NCI-H1417 (cell line): ENCODE data around the gene CEBPA.

Source experiments
- DNase-seq, 3 experiments: peaks; one replicate each; lab custom pipeline; 2025; lab: John Stamatoyannopoulos, UW

CEBPA gene

DNA sequence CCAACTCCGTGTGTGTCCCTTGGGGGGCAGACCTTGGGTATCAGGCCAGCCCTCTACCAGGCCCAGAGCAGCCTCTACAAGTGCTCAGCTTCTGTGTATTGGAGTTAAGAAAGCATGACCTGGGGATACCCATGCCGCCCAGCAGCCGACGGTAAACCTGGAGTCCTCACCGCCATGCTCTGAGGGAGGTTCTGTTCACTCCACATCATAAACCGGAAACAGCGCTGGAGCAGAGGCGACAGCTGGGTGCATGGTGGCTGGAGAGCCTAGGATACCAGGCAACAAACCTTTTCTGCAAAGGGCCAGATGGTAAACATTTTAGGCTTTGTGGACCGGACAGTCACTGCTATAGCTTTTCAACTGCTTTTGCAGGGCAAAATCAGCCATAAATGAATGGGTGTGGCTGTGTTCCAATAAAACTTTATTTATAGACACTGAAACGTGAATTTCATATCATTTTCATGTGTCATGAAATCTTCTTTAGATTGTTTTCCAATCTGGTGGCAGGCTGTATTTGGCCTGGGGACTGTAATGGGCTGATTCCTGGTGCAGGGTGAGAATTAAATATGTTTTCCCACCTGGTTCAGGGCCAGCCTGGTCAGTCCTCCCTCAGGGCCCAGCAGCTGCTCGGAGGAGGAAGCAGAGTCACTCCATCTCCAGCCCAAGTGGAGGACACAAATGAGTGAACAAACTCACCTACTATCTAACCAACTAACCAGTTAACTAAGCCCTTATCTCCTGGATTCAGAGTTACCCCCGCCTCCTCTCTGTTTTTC lies 30.9 kb downstream of the CEBPA start:
- no peak for DNase-seq

DNA sequence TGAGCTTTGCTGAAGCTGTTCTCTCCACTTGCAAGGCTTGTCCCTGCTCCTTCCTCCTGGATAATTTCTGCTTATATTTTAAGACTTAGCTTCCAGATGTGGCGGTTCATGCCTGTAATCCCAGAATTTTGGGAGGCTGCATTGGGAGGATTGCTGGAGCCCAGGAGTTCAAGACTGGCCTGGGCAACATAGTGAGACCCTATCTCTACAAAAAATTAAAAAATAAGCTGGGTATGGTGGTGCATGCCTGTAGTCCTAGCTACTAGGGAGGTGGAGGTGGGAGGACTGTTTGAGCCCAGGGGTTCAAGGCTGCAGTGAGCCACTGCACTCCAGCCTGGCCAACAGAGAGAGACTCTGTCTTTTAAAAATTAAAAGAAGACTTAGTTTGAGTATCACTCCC lies 31.6 kb downstream of the CEBPA start:
- DNase-seq, result no peak

DNA sequence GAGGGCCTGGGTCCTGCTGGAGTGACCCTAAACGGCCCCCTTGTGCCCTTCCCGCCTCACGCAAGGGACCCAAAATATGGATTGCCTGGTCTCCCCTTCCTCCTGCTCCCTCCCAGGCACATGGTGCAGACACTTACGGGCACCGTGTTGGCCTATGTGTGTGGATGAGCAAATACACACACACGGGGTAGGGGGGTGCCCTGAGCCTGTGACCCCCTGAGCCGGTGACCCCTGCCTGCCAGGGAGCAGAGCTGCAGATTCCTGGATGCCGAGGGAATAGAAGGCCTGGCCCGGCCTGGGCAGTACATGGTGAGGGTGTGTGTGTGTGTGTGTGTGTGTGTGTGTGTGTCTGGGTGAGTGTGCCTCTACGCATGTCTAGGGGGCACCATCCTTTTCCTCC lies 33.3 kb downstream of the CEBPA start:
- DNase-seq, result no peak

DNA sequence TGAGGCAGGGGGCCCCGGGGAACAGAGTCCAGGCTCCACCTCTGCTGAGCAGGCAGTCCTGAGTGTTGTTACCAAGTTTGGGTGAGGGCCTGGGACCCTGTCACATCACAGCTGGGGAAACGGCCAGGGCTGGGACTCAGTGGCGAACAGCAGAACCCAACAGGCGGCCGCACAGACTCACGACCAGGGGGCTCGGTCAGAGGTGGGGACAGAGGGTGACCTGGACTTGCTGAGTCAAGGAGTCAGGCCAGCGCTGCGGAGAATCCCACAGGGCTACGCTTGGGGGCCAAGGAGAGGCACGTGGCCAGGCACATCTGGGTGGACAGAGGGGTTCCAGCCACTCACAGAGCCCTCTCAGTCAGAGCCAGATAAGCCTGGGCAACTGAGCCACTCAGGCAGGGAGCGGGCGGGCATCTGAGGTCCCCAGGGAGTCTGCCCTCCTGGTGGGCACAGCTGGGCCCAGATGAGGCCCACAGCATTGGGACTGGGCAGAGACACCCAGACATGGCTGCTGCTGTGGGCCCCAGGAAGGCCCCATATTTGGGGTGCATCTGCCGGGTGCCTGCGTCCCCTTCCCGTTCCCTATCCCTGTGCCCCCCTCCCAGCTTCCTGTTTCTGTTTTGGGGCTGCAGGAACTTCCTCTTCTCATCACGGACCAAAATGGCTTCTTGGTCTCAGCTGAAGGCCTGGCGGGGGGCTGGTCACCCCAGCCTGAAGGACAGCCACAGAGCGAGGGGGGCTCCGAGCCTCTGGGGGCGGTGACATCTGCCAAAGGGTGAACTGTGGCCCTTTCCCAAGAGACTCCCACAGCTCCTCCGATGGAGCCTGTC lies 34.0 kb downstream of the CEBPA start:
- DNase-seq, result no peak

DNA sequence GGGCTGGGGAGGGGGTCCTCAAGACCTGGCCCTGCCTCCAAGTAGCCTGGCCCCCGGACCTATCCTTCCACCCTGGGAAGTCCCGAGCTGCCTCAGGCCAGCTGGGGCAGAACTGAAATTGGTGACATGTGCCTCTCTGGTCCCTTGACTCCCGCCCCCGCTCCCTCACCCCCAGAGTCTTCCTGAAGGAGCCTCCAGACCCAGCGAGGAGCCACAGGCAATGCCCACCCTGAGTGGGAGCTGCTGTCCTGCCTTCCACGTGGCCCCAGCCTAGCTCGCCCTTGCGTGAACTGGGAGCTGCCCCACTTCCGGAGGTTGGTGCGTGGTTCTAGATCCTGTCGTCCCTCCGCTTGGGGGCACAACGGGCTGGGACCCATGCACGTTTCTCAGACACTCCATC lies 34.6 kb downstream of the CEBPA start:
- no peak for DNase-seq

DNA sequence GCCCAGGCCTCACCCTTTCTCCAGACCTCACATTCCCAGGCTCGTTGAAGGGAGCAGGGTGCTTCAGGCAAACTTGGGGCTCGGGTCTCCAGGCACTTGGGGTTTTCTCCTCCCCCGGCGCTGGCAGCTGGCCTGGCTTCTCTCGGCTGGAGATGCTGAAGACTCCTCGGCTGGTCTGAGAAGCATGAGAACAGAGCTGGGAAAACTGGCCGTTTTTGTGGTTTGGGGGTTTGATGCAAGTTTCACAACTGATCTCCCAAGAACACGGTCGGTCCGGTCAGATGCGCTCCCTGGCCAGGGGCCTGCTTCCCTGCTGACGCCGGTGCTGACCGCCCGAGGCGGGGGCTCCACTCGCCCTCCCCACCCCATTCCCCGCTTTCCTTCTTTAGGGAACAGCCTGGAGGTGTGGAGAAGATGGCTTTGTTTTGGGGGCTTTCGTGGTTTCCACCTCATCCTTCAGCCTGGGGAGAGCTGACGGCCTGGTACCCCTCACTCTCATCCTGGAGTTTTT lies 35.3 kb downstream of the CEBPA start:
- no peak for DNase-seq

DNA sequence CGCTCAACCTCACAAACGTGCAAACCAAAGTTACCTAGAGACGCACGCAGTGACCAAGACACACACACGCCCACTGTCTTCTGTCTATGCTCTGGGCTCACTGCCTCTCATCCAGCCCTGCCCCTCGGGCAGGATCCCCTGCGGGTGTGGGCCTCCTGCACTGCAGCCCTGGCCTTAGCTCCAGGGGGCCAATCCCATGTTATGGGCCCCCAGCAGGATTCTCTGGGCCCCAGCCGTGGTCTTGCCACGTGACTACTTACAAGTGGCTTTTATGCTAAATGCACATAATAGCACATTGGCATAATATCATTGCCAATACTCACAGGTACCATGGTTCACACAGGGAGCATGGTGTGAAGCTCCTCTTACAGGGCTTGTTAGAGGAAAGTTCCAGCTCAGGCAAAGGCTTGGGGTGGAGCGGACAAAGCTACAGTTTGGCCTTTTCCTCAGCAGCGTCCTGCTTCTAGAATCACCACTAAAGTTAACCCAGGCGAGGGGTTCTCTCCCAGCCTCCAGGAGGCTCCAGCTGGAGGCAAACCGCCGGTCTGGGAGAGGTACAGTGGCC lies 37.4 kb downstream of the CEBPA start:
- DNase-seq, result peak in 2 of 3 experiments; percentile 41 to 68

DNA sequence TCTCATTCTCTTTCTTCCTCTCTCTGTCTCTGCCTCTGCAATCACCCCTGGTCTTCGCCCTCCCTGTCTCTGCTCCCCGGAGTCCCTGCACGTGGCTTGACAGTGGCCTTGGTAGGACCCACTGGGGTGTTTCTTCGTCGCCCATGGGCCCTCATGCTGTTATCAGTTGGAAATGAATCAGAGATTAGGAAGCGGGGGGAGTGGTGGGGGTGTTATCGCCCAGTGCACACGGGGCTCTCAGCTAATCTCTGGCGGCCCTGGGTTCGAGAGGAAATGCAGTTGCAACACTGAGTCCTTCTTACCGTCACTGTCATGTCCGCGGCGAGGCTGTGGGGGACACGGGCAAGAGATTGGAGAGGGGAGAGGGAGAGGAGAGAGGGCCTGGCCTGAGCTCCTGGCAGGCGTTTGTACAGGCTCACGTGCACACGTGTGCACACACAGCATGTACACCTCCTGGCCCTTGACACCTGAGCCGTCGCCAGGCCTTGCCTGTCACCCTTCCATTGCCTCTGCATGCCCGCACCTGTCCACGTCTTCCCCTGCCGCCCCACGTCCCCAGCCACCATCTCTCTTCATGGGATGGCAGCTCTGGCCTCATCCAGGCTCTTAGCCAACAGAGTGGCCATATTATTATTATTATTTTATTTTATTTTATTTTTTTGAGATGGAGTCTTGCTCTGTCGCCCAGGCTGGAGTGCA lies 38.9 kb downstream of the CEBPA start:
- no peak for DNase-seq

DNA sequence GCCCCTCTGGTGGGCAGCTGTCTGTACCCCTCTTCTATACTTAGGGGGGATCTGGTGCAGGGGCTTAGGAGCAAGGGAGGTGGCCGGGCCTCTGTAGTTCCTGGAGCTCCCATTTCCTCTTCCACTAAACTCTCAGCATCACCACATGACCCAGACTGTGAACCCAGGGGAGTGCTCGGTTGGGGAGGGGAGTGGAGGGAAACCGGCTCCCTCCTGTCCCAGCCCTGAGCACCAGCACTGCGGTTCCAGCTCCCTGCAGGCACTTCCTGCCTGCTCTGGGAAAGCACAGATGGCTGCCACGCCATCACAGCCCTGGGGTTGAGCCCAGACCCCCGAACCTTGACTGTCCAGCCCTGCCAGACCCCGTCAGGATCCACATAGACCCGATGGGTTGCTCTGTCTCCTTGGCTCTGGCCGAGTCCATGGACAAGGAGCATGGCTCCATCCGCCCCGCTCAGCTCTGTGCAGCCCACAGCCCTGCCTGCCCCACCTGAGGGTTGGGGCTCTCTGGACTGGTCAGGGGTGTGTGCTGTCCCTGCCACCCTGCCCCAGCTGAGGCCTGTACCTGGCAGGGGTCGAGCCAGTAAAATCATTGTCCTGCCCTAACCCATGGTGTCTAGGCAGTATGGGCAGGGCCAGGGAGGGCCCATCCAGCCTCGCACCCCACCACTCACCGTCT lies 40.7 kb downstream of the CEBPA start:
- DNase-seq, result no peak

DNA sequence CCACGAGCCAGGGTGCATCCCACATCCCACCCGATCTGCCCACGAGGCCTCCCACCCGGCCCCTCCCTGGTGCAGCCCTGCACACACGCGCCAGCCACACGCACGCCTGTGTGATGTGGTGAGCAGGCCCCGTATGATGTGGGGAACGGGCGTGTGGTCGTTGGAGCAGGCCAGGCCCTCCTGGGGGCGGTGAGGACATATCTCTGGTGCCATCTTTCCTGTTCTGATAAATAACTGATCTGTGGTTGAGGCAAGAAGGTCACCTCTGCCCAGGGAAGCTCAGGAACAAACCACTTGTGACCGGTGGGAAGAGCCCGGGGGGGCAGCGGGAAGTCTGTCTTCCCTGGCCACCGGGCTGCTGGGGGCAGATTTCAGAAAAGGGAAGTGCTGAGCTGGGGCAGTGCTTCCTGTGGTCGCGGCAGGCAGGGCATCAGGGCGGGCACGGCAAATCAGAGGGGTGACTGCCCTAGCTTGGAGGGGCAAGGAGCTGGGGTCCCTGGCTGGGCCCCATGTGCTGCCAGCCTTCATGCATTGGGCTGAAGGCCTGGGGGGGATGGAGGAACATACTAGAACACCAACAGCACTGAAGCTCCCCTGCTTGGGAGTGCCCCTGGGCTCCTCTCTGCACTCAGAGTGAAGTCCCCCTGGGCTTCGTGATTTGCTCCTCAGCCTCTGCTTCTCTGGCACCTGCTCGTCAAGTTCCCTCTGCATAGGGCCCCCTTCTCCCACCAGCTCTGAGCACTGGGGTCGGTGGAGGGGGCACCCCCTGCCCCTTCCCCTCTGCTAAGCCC lies 41.5 kb downstream of the CEBPA start:
- no peak for DNase-seq

DNA sequence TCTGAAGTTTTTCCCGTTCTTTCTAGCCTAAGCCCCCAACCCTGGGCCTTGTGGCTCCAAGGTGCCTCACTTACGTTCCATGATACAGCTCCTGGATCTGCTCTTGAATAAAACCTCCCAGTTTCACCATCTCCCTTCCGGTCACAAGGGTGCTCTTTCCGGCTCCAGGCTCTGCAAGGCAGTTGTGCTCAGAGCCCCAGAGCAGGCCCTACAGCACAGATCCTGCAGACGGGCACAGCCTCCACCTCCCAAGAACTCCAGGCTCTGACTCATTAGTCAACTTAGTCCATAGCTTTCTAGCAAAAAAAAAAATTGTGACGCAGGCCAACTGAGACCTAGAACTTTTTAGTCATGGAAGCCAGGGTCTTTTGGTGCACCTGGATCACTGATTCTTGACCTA lies 42.8 kb downstream of the CEBPA start:
- no peak for DNase-seq

DNA sequence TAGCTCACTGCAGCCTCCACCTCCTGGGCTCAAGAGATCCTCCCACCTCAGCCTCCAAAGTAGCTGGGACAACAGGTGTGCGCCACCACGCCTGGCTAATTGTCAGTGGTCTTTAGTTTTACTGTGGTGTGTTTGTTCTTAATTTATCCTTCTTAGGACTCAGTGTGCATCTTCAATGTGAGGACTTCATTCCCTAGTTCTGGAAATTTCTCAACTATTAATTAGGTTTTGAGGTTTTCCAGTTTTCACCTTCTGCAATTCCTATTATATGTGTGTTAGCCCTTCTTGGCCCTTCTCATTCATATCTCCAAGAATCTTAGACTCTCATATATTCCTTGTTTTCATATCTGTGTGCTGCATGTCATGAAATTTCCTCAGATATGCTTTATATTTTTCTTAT lies 44.5 kb downstream of the CEBPA start:
- DNase-seq, result no peak

DNA sequence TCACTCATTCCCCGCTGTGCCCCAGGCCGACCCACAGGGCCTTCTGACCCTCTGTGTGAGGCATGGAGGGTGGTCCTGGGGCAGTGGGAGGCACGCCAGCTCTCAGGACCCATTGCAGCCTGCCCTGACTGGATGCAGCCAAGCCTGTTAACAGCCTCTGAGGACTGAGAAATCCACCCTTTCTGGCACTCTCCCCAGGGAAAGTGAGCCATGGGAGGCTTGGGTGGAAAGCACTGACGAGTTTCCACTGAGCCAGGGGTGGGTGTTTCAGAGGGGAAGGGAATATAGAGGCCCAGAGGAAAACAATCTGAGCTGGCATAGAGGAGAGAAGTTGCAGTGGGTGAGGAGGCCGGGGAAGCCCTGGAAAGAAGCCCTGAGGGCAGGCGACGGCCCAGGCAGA lies 46.1 kb downstream of the CEBPA start:
- DNase-seq, result no peak

DNA sequence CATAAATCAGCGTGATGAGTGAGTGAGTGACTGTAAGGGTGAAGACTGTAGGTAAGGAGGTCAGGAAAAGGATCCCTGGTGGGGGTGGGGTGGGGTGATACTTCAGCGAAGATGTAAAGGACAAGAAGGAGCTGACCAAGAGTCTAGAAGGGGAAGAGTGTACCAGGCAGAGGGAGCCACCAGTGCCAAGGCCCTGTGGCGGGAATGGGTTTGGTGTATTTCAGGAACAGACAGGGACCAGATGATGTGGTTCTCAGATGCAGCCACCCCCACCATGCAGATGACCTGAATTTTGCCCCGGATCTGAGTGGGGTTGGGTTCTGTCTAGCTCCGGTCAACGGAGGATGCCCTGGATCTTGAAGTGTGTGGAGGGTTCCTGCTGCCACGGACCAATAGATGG lies 46.6 kb downstream of the CEBPA start:
- no peak for DNase-seq

DNA sequence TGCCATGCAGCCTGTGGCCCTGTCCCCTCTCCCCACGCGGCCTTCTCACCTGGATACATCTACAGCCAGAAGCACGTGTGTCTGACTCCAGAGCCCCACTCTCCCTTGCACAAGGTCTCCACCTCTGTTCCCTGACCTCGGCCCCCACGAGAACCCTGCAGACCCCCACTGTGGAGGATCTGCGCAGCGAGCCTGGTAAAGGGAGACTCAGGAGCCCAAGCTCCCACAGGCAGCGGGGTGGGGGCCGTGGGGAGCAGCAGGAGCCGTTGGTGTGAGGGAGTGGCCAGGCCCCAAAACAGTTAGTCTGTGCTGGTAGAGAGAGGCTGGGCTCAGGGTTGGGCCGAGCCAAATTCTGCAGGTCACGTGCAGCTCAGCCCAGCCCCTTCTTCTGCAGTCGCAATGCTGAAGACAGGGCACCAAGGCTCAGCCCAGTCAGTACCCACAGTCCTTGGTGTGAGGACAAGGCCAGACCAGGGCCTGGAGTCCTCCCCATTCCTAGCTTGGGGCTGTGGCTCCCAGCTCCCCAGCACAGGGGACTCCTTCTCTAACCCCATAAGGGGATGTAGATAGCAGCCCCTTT lies 48.0 kb downstream of the CEBPA start:
- DNase-seq, result no peak

DNA sequence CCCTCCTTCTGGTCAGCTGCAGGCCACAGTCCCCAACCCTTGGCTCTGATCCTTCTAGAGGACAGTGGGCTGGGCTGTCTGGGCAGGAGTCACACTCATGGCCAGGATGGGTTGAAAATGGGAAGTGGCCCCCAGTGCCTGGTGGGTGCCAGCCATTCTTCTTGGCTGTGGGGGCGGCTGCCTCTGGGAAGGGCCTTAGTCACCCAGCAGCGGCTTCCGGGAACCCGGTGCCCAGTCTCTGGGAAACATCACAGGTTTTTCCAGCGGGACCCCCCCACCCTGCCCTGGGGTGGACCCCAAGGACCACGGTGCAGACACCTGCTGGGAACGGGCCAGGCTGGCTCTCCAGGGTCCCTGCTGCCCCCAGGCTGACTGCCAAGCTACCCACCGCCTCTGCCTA lies 49.4 kb downstream of the CEBPA start:
- no peak for DNase-seq

DNA sequence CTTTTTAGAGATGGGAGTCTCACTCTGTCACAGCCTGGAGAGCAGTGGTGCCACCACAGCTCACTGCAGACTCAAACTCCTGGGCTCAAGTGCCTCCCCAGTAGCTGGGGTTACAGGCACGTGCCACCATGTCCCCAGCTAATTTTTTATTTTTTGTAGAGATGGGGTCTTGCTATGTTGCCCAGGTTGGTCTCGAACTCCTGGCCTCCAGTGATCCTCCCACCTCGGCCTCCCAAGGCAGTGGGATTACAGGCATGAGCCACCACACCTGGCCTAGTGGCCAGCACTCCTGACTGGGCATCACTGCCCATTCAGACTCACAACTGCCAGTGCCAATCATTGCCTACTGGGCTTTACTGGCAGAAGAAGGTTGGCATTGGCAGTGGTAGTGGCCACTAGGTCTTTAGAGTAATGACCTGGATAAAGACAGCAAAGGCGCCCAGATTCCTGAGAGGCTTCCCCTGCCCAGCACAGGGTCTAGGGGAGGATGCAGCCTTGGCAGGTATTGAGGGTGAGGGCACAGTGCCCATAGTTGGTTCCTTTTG lies 49.8 kb downstream of the CEBPA start:
- DNase-seq, result no peak

DNA sequence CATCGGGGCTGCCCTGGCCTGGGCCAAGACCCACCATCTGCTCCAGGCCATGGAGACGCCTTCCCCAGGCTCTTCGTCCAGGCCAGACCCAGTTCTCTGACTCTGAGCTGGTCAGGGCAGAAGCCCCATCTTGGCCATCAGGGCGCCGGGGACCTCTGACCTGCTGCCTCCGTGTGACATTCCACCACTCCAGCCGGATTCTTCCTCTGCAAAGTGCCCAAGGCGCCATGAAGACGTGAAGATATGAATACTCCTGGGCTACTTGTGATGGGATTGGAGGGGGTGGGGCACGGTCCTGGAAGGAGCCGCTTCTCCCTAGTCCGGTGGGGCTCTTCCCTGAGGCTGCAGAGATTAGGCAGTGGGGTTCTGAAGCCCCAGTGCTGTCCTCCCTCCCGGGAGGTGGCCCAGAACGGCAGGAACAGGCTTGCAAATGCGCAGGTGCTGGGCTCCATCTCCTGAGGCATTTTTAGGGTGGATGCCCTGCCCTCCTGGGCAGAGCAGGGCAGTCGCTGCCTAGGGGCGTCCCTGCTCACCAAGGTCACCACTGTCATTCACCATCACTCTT lies 50.7 kb downstream of the CEBPA start:
- no peak for DNase-seq

DNA sequence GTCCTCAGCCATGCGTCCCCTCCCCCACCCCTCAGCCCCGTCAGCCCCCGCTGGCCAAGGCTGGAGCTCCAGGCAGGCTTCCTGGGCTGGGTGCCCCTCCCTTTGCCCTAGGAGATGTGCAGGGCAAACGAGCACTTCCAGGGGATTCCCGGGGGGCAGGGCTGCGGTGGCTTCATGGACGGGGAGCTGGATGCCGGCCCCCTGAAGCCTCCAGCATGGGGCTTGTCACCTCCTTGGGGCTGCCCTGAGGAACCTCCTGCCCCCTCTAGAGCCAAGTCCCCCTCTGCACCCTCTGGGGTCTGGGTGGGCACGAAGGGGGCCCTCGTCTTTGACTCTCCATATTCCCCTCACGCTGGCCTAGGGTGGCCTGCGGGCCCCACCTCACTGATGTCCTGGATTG lies 51.3 kb downstream of the CEBPA start:
- DNase-seq, result no peak

DNA sequence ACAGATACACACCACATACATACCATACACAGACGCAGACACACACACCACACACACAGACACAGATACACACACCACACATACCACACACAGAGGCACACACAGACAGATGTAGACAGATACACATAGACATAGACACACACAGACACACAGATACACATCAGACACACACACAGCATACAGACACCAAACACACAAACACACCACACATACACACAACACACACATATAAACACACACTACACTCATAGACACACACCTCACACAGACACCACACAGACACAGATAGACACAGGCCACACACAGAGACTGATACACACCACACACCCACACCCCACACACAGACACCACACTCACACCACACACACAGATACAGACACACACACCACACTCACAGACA lies 51.8 kb downstream of the CEBPA start:
- DNase-seq, result no peak
